ENCODE data around the gene PPM1M.
"Not testable (repeated sequence)": the region's sequence is repeated elsewhere in the genome, so short reads cannot be mapped to it uniquely, and the experiment has no call there.

Gene PPM1M

GRCh38 chr3:52274781-52275180, 29.2 kb downstream of the PPM1M start:
- not testable (repeated sequence) for H3K4me3 ChIP-seq (ENCODE audit: low read depth, low read length)

- H3K4me3 ChIP-seq (ENCODE audit: low read depth, low read length) = peak overlapping the region; percentile 97
Measured at GRCh38 chr3:52277071-52277964, 31.8 kb downstream of the PPM1M start.

- H3K4me3 ChIP-seq (ENCODE audit: low read depth, low read length) = peak overlapping the region; percentile 97
Measured at GRCh38 chr3:52277972-52278509, 32.5 kb downstream of the PPM1M start.

- H3K4me3 ChIP-seq (ENCODE audit: low read depth, low read length) = peak within 1 kb of the TSS; percentile 97
Measured at GRCh38 chr3:52278510-52279069, 33.0 kb downstream of the PPM1M start, which contains the start of gene WDR82. Gene WDR82, minus strand, starts transcription at chr3:52278649. Its CDS starts 288 bp downstream, at chr3:52278361.

GRCh38 chr3:52279596-52279995, 34.0 kb downstream of the PPM1M start:
- H3K4me3 ChIP-seq (ENCODE audit: low read depth, low read length) = no peak overlapping the region

- H3K4me3 ChIP-seq (ENCODE audit: low read depth, low read length) = no peak overlapping the region
Measured at GRCh38 chr3:52280050-52280461, 34.5 kb downstream of the PPM1M start.

GRCh38 chr3:52281981-52282801, 36.6 kb downstream of the PPM1M start:
- no peak overlapping the region for H3K4me3 ChIP-seq (ENCODE audit: low read depth, low read length)

GRCh38 chr3:52283306-52283705, 37.7 kb downstream of the PPM1M start:
- no peak overlapping the region for H3K4me3 ChIP-seq (ENCODE audit: low read depth, low read length)

- H3K4me3 ChIP-seq (ENCODE audit: low read depth, low read length) = not testable (repeated sequence)
Measured at GRCh38 chr3:52284051-52284450, 38.5 kb downstream of the PPM1M start.

- H3K4me3 ChIP-seq (ENCODE audit: low read depth, low read length) = peak overlapping the region; percentile 98
Measured at GRCh38 chr3:52286777-52287110, 41.2 kb downstream of the PPM1M start.

GRCh38 chr3:52288674-52289073, 43.1 kb downstream of the PPM1M start:
- H3K4me3 ChIP-seq (ENCODE audit: low read depth, low read length) = no peak overlapping the region

- H3K4me3 ChIP-seq (ENCODE audit: low read depth, low read length) = no peak overlapping the region
Measured at GRCh38 chr3:52289338-52289746, 43.8 kb downstream of the PPM1M start.

GRCh38 chr3:52289747-52290595, 44.4 kb downstream of the PPM1M start:
- no peak overlapping the region for H3K4me3 ChIP-seq (ENCODE audit: low read depth, low read length)

GRCh38 chr3:52290596-52291507, 45.3 kb downstream of the PPM1M start:
- no peak overlapping the region for H3K4me3 ChIP-seq (ENCODE audit: low read depth, low read length)

- no peak overlapping the region for H3K4me3 ChIP-seq (ENCODE audit: low read depth, low read length)
Measured at GRCh38 chr3:52291508-52292181, 46.1 kb downstream of the PPM1M start.

GRCh38 chr3:52292247-52293065, 46.9 kb downstream of the PPM1M start:
- no peak overlapping the region for H3K4me3 ChIP-seq (ENCODE audit: low read depth, low read length)

- no peak overlapping the region for H3K4me3 ChIP-seq (ENCODE audit: low read depth, low read length)
Measured at GRCh38 chr3:52293491-52294319, 48.1 kb downstream of the PPM1M start.

Measured in iPS-11a (cell line).